SK-N-SH (cell line): ENCODE data around the gene ZMAT5. TPM values are rescaled to one million over a fixed set of nuclear protein-coding genes. Genes with fewer than 3 reads are reported as not detected.

Source experiments
- CTCF ChIA-PET: fragments of 300-600, 350-600 bp; formaldehyde crosslinking; extraction: SDS; loops from one replicate; lab custom pipeline; 2021; lab: Yijun Ruan, JAX
- POLR2A ChIA-PET: fragments of 350-600 bp; sonication (Branson Sonifier 250); formaldehyde crosslinking; extraction: SDS; loops from one replicate; lab custom pipeline; 2020; ENCODE audit warnings: antibody characterized with exemption, inconsistent platforms; lab: Yijun Ruan, JAX
- DNase-seq: peaks from one replicate; pipeline ENCODE4 v3.0.0; 2012
- H2AFZ ChIP-seq: fragments of 200-600 bp; sonication (generic); 2 replicates; pipeline ENCODE4 v1.8.1; 2016; ENCODE audit warnings: antibody characterized with exemption, mild to moderate bottlenecking, low read depth
- H3F3A ChIP-seq: fragments of 200-600 bp; sonication (generic); replicated peaks from 2 replicates; pipeline ENCODE3; 2016; ENCODE audit warnings: antibody characterized with exemption, mild to moderate bottlenecking; ENCODE audit not compliant: insufficient read depth
- H3K27ac ChIP-seq, 2 experiments: fragments of 200-500 bp in 1 of 2; fragments of 200-600 bp in 1 of 2; sonication (Bioruptor generic) in 1 of 2; sonication (generic), shearing (Covaris generic) in 1 of 2; 2 replicates each; pipeline versions ENCODE4 v1.5.1 to v1.6.1; 2014 to 2016; ENCODE audit warnings: low read depth in 2 of 2, inconsistent platforms in 1 of 2, low read length in 1 of 2, mild to moderate bottlenecking in 1 of 2, mixed read lengths in 1 of 2
- H3K27me3 ChIP-seq: fragments of 200-600 bp; sonication (generic), shearing (Covaris generic); 2 replicates; pipeline ENCODE4 v1.6.1; 2016; ENCODE audit warnings: mixed run types; ENCODE audit not compliant: insufficient read depth
- H3K36me3 ChIP-seq, 2 experiments: fragments of 200-500 bp in 1 of 2; fragments of 200-600 bp in 1 of 2; sonication (Bioruptor generic) in 1 of 2; sonication (generic) in 1 of 2; replicated peaks in 1 of 2; 2 replicates each; pipeline versions ENCODE3 to v1.5.1; 2014 to 2016; ENCODE audit warnings: low read length in 1 of 2, mild to moderate bottlenecking in 1 of 2; ENCODE audit not compliant: insufficient read depth in 2 of 2, control insufficient read depth in 1 of 2
- H3K4me1 ChIP-seq, 2 experiments: fragments of 200-500 bp in 1 of 2; fragments of 200-600 bp in 1 of 2; sonication (Bioruptor generic) in 1 of 2; sonication (generic), shearing (Covaris generic) in 1 of 2; 2 replicates each; pipeline versions ENCODE4 v1.5.1 to v1.6.1; 2014 to 2016; ENCODE audit warnings: low read depth in 1 of 2, low read length in 1 of 2, mixed run types in 1 of 2; ENCODE audit not compliant: insufficient read depth in 2 of 2, control insufficient read depth in 1 of 2
- H3K4me2 ChIP-seq: fragments of 200-600 bp; sonication (generic), shearing (Covaris generic); 2 replicates; pipeline ENCODE4 v1.6.1; 2017; ENCODE audit warnings: mixed run types
- H3K4me3 ChIP-seq, 2 experiments: fragments of 200-500 bp in 1 of 2; fragments of 200-600 bp in 1 of 2; sonication (Bioruptor generic) in 1 of 2; sonication (generic), shearing (Covaris generic) in 1 of 2; 2 replicates each; pipeline versions ENCODE4 v1.5.1 to v1.8.1; 2014 to 2016; ENCODE audit warnings: low read depth in 2 of 2, inconsistent platforms in 1 of 2, low read length in 1 of 2, mild to moderate bottlenecking in 1 of 2, mixed read lengths in 1 of 2, moderate library complexity in 1 of 2
- H3K79me2 ChIP-seq: fragments of 200-600 bp; sonication (generic); 2 replicates; pipeline ENCODE4 v1.8.1; 2017; ENCODE audit warnings: mild to moderate bottlenecking; ENCODE audit not compliant: insufficient read depth
- H3K9ac ChIP-seq: fragments of 200-600 bp; sonication (generic); 2 replicates; pipeline ENCODE4 v1.6.1; 2017; ENCODE audit warnings: mixed run types
- H3K9me2 ChIP-seq: fragments of 200-600 bp; sonication (generic); 2 replicates; pipeline ENCODE4 v1.6.1; 2017; ENCODE audit warnings: mixed run types
- H3K9me3 ChIP-seq: fragments of 200-600 bp; sonication (generic); 2 replicates; pipeline ENCODE4 v1.6.1; 2017; ENCODE audit warnings: mixed run types, mild to moderate bottlenecking, moderate library complexity
- H4K20me1 ChIP-seq: fragments of 200-600 bp; sonication (generic); 2 replicates; pipeline ENCODE4 v1.6.1; 2017; ENCODE audit warnings: mild to moderate bottlenecking, mixed run types; ENCODE audit not compliant: insufficient read depth
- EZH2phosphoT487 ChIP-seq: fragments of 200-600 bp; sonication (generic); IDR thresholded peaks from 2 replicates; pipeline ENCODE4 v1.6.1; 2017; ENCODE audit warnings: low read depth, mixed run types, mild to moderate bottlenecking, antibody characterized with exemption, moderate library complexity, borderline replicate concordance
- FOSL2 ChIP-seq: IDR thresholded peaks from 2 replicates; pipeline ENCODE4 v1.4.0; 2012; ENCODE audit warnings: low read depth, mild to moderate bottlenecking, moderate library complexity, borderline replicate concordance
- GATA2 ChIP-seq: sonication (generic); formaldehyde crosslinking; IDR thresholded peaks from 2 replicates; pipeline ENCODE4 v1.5.0; 2020; ENCODE audit warnings: mild to moderate bottlenecking, missing genetic modification reagents
- JUND ChIP-seq: IDR thresholded peaks from 2 replicates; pipeline ENCODE4 v1.4.0; 2012
- MAX ChIP-seq: IDR thresholded peaks from 2 replicates; pipeline ENCODE4 v1.4.0; 2012; ENCODE audit warnings: low read depth
- MEF2A ChIP-seq: IDR thresholded peaks from 2 replicates; pipeline ENCODE4 v1.4.0; 2012; ENCODE audit warnings: low read depth, borderline replicate concordance
- RAD21 ChIP-seq: IDR thresholded peaks from 2 replicates; pipeline ENCODE4 v1.6.1; 2012; ENCODE audit warnings: mild to moderate bottlenecking, low read length
- RCOR1 ChIP-seq: fragments of 150-350 bp; IDR thresholded peaks from 2 replicates; pipeline ENCODE4 v1.6.1; 2017; ENCODE audit warnings: antibody characterized with exemption, low read length
- SMC3 ChIP-seq: IDR thresholded peaks from 2 replicates; pipeline ENCODE4 v1.6.1; 2012; ENCODE audit warnings: low read depth, low read length, improper control_type of control experiment
- TEAD4 ChIP-seq: IDR thresholded peaks from 2 replicates; pipeline ENCODE4 v1.4.0; 2012; ENCODE audit warnings: mild to moderate bottlenecking, borderline replicate concordance; ENCODE audit not compliant: insufficient read depth
- YY1 ChIP-seq: IDR thresholded peaks from 2 replicates; pipeline ENCODE4 v1.4.0; 2012; ENCODE audit warnings: low read depth, mild to moderate bottlenecking
- ZBTB33 ChIP-seq: IDR thresholded peaks from 2 replicates; pipeline ENCODE4 v1.4.0; 2012; ENCODE audit warnings: low read depth, borderline replicate concordance
- WGBS: methylation state at CpG from one replicate; pipeline ENCODE4 v1.1.6; 2017; ENCODE audit warnings: low lambda C conversion rate; 5-methylcytosine and 5-hydroxymethylcytosine counted together
- polyA plus RNA-seq, 3 experiments: library from polyadenylated mRNA; depleted of rRNA; stranded (reverse); fragments of >200 nt; gene quantifications; 2 replicates each; pipeline ENCODE4 v1.2.3, GENCODE V29; 2012
- TF ChIP-seq, protein P1 (sequence below): IDR thresholded peaks from 2 replicates; pipeline ENCODE4 v1.6.1; 2012; ENCODE audit warnings: mild to moderate bottlenecking, low read depth, low read length, moderate library complexity
- TF ChIP-seq, protein P2 (sequence below): IDR thresholded peaks from 2 replicates; pipeline ENCODE4 v1.4.0; 2012; ENCODE audit warnings: low read depth, borderline replicate concordance

The ZMAT5 gene
- polyA plus RNA-seq, 1 of the 3 experiments (the other 2 are of a cell fraction) = 35.0 TPM

GRCh38 chr22:29693671-29694070 lies 73.1 kb downstream of the ZMAT5 start:
- Histone ChIP-seq H3K27ac (no peak overlapping the region), H3K79me2 (no peaks in the 10 kb centered on the region), H4K20me1 (peaks cover 8% of the 10 kb centered on the region), H3F3A (no peaks in the 10 kb centered on the region), H2AFZ (no peak overlapping the region), H3K27me3 (no peaks in the 10 kb centered on the region), H3K36me3 (peaks cover 7 to 22% of the 10 kb centered on the region in 2 experiments), H3K9me3 (no peaks in the 10 kb centered on the region), H3K4me2 (no peak overlapping the region), H3K4me3 (no peak overlapping the region), H3K4me1 (peaks cover 15 to 79% of the 10 kb centered on the region in 2 experiments), H3K9me2 (no peaks in the 10 kb centered on the region), H3K9ac (no peak overlapping the region)
- ChIA-PET POLR2A (interaction anchor here (1.3 kb wide), 2 partner anchors 9 to 17 kb away, joined by 3 to 5 read pairs; no protein-coding TSS in a partner anchor), CTCF (interaction anchor here (0.6 to 5.9 kb wide), 13 partner anchors 10 to 395 kb away, joined by 3 to 52 read pairs (median 5); no protein-coding TSS in a partner anchor)
- WGBS = 97% methylated on average over 8 of the region's 9 CpGs
- DNase-seq = no peak
- no peak for TF ChIP-seq JUND
- TF ChIP-seq MEF2A = no peak
- no peak for TF ChIP-seq RAD21
- TF ChIP-seq, protein P1, sequence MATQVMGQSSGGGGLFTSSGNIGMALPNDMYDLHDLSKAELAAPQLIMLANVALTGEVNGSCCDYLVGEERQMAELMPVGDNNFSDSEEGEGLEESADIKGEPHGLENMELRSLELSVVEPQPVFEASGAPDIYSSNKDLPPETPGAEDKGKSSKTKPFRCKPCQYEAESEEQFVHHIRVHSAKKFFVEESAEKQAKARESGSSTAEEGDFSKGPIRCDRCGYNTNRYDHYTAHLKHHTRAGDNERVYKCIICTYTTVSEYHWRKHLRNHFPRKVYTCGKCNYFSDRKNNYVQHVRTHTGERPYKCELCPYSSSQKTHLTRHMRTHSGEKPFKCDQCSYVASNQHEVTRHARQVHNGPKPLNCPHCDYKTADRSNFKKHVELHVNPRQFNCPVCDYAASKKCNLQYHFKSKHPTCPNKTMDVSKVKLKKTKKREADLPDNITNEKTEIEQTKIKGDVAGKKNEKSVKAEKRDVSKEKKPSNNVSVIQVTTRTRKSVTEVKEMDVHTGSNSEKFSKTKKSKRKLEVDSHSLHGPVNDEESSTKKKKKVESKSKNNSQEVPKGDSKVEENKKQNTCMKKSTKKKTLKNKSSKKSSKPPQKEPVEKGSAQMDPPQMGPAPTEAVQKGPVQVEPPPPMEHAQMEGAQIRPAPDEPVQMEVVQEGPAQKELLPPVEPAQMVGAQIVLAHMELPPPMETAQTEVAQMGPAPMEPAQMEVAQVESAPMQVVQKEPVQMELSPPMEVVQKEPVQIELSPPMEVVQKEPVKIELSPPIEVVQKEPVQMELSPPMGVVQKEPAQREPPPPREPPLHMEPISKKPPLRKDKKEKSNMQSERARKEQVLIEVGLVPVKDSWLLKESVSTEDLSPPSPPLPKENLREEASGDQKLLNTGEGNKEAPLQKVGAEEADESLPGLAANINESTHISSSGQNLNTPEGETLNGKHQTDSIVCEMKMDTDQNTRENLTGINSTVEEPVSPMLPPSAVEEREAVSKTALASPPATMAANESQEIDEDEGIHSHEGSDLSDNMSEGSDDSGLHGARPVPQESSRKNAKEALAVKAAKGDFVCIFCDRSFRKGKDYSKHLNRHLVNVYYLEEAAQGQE = no peak
- no peak for TF ChIP-seq FOSL2
- no peak for TF ChIP-seq ZBTB33
- TF ChIP-seq RCOR1 = no peak
- no peak for TF ChIP-seq EZH2phosphoT487
- no peak for TF ChIP-seq SMC3
- no peak for TF ChIP-seq MAX
- no peak for TF ChIP-seq GATA2 (CRISPR knock-in tag)
- TF ChIP-seq TEAD4 = no peak
- TF ChIP-seq YY1 = no peak
- TF ChIP-seq, protein P2, sequence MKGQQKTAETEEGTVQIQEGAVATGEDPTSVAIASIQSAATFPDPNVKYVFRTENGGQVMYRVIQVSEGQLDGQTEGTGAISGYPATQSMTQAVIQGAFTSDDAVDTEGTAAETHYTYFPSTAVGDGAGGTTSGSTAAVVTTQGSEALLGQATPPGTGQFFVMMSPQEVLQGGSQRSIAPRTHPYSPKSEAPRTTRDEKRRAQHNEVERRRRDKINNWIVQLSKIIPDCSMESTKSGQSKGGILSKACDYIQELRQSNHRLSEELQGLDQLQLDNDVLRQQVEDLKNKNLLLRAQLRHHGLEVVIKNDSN = no peak
